Measurements from ENCODE around the gene ROBO1.

Gene ROBO1

DNA sequence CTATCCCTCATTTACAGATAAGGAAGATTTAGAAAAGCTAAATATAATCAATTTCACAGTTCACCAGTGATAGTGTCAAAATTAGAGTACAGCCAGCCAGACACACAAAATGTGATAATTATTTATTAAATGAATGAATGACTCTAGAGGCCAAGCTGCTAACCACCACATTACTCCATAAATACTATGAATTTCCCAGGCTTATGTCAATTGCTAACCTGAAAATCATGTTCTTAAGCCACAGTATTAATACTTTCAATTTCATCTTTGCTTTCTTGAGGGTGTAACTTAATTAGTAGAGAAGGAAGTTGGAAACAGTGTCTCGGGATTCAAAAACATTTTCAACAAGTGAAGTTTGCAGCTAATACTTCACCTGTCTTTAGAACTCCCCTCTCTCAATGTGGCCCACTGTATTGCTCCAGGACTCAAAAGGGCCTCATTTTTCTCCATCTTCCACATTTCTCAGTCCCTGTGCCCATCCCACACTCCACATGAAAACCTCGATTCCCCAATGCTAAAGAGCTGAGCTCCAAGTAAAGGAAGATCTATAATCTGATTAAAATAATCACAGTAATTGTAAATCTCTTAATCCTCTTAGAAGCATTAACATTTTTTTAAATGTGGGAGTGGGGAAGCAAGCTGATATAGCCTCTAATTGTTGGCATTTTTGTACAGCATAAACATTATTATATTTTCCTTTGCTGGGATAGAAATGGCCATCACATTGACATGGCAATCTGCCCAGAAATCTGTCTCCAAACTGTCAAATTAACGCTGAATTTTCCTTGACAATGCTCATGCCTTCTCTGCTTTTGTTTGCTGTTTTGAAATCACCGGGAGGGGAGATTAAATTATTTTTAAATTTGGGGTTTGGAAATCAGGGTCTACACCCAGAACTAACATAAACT is 765.1 kb downstream of the ROBO1 start:
- TF ChIP-seq, protein P1, sequence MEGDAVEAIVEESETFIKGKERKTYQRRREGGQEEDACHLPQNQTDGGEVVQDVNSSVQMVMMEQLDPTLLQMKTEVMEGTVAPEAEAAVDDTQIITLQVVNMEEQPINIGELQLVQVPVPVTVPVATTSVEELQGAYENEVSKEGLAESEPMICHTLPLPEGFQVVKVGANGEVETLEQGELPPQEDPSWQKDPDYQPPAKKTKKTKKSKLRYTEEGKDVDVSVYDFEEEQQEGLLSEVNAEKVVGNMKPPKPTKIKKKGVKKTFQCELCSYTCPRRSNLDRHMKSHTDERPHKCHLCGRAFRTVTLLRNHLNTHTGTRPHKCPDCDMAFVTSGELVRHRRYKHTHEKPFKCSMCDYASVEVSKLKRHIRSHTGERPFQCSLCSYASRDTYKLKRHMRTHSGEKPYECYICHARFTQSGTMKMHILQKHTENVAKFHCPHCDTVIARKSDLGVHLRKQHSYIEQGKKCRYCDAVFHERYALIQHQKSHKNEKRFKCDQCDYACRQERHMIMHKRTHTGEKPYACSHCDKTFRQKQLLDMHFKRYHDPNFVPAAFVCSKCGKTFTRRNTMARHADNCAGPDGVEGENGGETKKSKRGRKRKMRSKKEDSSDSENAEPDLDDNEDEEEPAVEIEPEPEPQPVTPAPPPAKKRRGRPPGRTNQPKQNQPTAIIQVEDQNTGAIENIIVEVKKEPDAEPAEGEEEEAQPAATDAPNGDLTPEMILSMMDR (IDR thresholded peaks at IDR 0.05; ENCODE audit: borderline replicate concordance, extremely low read depth, low read length, poor library complexity, severe bottlenecking), result no peak
- no peak for TF ChIP-seq EZH2 (IDR thresholded peaks at IDR 0.05; ENCODE audit: borderline replicate concordance, low read depth, low read length, severe bottlenecking)
- no peak overlapping the region for H2AFZ ChIP-seq (ENCODE audit: low read depth, low read length)
- no peak overlapping the region for H3K9ac ChIP-seq (ENCODE audit: low read depth, low read length)
- no peaks in the 10 kb centered on the region for H3K27me3 ChIP-seq (ENCODE audit: insufficient read depth, low read length, poor library complexity)
- no peaks in the 10 kb centered on the region for H3K36me3 ChIP-seq (ENCODE audit: insufficient read depth, low read length)
- no peak overlapping the region for H3K27ac ChIP-seq (ENCODE audit: low read length)
- no peak overlapping the region for H3K4me2 ChIP-seq (ENCODE audit: insufficient read depth, low read length)
- H3K9me3 ChIP-seq (ENCODE audit: insufficient read depth, low read length, severe bottlenecking), result no peaks in the 10 kb centered on the region
- H3K4me1 ChIP-seq (ENCODE audit: insufficient read depth, low read length), result no peaks in the 10 kb centered on the region
- no peaks in the 10 kb centered on the region for H4K20me1 ChIP-seq (ENCODE audit: insufficient read depth, low read length)
- H3K4me3 ChIP-seq (ENCODE audit: low read depth in 1 of 2, low read length in 2 of 2), result no peak overlapping the region
- H3K79me2 ChIP-seq (ENCODE audit: insufficient read depth, low read length), result no peaks in the 10 kb centered on the region
- DNase-seq (no peak), ATAC-seq (ENCODE audit: insufficient read depth, low read depth) (no peak)

DNA sequence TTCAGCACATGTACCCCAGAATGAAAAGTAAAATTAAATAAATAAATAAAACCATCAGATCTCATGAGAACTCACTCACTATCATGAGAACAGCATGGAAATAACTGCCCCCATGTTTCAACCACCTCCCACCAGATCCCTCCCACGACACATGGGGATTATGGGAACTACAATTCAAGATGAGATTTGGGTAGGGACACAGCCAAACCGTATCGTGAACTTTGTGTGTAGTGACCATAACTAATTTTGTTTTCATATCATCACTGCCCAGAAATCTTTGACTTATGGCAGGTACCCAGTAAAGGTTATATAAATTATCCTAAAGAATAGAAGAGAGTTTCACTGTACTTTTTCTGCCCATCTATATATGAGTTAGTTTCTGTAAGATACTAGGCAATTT is 766.5 kb downstream of the ROBO1 start:
- no peak overlapping the region for H3K4me2 ChIP-seq (ENCODE audit: insufficient read depth, low read length)
- H3K4me3 ChIP-seq (ENCODE audit: low read depth in 1 of 2, low read length in 2 of 2), result no peak overlapping the region
- H3K36me3 ChIP-seq (ENCODE audit: insufficient read depth, low read length), result no peaks in the 10 kb centered on the region
- no peaks in the 10 kb centered on the region for H3K27me3 ChIP-seq (ENCODE audit: insufficient read depth, low read length, poor library complexity)
- no peak overlapping the region for H3K9ac ChIP-seq (ENCODE audit: low read depth, low read length)
- TF ChIP-seq EZH2 (IDR thresholded peaks at IDR 0.05; ENCODE audit: borderline replicate concordance, low read depth, low read length, severe bottlenecking), result no peak
- TF ChIP-seq, protein P1 (IDR thresholded peaks at IDR 0.05; ENCODE audit: borderline replicate concordance, extremely low read depth, low read length, poor library complexity, severe bottlenecking), result no peak
- ATAC-seq (ENCODE audit: insufficient read depth, low read depth) (no peak), DNase-seq (no peak)
- H2AFZ ChIP-seq (ENCODE audit: low read depth, low read length), result no peak overlapping the region
- H3K9me3 ChIP-seq (ENCODE audit: insufficient read depth, low read length, severe bottlenecking), result no peaks in the 10 kb centered on the region
- H3K79me2 ChIP-seq (ENCODE audit: insufficient read depth, low read length), result no peaks in the 10 kb centered on the region
- no peaks in the 10 kb centered on the region for H4K20me1 ChIP-seq (ENCODE audit: insufficient read depth, low read length)
- no peak overlapping the region for H3K27ac ChIP-seq (ENCODE audit: low read length)
- no peaks in the 10 kb centered on the region for H3K4me1 ChIP-seq (ENCODE audit: insufficient read depth, low read length)

DNA sequence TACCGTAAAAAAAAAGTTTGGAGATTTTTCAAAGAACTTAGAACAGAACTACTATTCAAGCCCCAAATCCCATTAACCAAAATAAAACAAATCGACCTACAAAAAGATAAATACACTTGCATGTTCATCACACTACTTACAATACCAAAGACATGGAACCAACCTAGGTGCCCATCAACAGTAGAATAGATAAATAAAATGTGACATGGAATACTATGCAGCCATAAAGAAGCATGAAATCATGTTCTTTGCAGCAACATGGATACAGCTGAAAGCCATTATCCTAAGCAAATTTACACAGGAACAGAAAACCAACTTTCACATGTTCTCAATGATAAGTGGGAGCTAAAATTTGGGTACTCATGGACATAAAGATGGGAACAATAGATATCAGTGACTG is 768.7 kb downstream of the ROBO1 start:
- no peak overlapping the region for H3K4me3 ChIP-seq (ENCODE audit: low read depth in 1 of 2, low read length in 2 of 2)
- no peak overlapping the region for H2AFZ ChIP-seq (ENCODE audit: low read depth, low read length)
- H3K4me2 ChIP-seq (ENCODE audit: insufficient read depth, low read length), result no peak overlapping the region
- H4K20me1 ChIP-seq (ENCODE audit: insufficient read depth, low read length), result no peaks in the 10 kb centered on the region
- H3K27me3 ChIP-seq (ENCODE audit: insufficient read depth, low read length, poor library complexity), result no peaks in the 10 kb centered on the region
- no peaks in the 10 kb centered on the region for H3K9me3 ChIP-seq (ENCODE audit: insufficient read depth, low read length, severe bottlenecking)
- H3K79me2 ChIP-seq (ENCODE audit: insufficient read depth, low read length), result no peaks in the 10 kb centered on the region
- TF ChIP-seq EZH2 (IDR thresholded peaks at IDR 0.05; ENCODE audit: borderline replicate concordance, low read depth, low read length, severe bottlenecking), result no peak
- TF ChIP-seq, protein P1 (IDR thresholded peaks at IDR 0.05; ENCODE audit: borderline replicate concordance, extremely low read depth, low read length, poor library complexity, severe bottlenecking), result no peak
- DNase-seq (no peak), ATAC-seq (ENCODE audit: insufficient read depth, low read depth) (no peak)
- H3K36me3 ChIP-seq (ENCODE audit: insufficient read depth, low read length), result no peaks in the 10 kb centered on the region
- H3K27ac ChIP-seq (ENCODE audit: low read length), result no peak overlapping the region
- no peaks in the 10 kb centered on the region for H3K4me1 ChIP-seq (ENCODE audit: insufficient read depth, low read length)
- H3K9ac ChIP-seq (ENCODE audit: low read depth, low read length), result no peak overlapping the region
